ENCODE data around the gene TLCD3B.
A peak's percentile ranks its signal among the peaks of the same experiment; 100 is the strongest.

TLCD3B gene

DNA sequence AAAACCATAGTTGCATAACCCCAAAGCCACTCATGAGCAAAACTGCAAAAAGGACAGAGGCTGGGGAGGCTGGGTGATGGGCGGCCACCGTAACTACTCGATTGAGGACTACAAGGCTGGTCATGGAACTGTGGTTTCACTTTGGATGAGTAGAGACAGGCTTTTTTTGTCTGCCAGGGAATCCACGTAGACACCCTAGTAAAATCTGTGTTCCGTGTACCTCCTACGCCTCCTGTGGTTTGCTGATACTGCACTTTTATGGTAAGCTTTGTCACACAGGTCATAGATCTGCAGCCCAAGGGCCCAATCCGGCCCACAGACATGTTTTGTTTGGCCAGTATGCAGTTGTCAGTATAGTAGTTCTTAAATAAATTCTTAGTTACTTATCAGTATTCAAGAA is 2.2 kb upstream of the TLCD3B start:
- no peak for DNase-seq (ENCODE audit: extremely low read depth, low read depth)
- TF ChIP-seq, protein P1, sequence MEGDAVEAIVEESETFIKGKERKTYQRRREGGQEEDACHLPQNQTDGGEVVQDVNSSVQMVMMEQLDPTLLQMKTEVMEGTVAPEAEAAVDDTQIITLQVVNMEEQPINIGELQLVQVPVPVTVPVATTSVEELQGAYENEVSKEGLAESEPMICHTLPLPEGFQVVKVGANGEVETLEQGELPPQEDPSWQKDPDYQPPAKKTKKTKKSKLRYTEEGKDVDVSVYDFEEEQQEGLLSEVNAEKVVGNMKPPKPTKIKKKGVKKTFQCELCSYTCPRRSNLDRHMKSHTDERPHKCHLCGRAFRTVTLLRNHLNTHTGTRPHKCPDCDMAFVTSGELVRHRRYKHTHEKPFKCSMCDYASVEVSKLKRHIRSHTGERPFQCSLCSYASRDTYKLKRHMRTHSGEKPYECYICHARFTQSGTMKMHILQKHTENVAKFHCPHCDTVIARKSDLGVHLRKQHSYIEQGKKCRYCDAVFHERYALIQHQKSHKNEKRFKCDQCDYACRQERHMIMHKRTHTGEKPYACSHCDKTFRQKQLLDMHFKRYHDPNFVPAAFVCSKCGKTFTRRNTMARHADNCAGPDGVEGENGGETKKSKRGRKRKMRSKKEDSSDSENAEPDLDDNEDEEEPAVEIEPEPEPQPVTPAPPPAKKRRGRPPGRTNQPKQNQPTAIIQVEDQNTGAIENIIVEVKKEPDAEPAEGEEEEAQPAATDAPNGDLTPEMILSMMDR (IDR thresholded peaks at IDR 0.05; ENCODE audit: low read depth, low read length, missing control alignments) = no peak
- H3K4me3 ChIP-seq (replicated peaks; ENCODE audit: low read depth, low read length) = no peak overlapping the region

DNA sequence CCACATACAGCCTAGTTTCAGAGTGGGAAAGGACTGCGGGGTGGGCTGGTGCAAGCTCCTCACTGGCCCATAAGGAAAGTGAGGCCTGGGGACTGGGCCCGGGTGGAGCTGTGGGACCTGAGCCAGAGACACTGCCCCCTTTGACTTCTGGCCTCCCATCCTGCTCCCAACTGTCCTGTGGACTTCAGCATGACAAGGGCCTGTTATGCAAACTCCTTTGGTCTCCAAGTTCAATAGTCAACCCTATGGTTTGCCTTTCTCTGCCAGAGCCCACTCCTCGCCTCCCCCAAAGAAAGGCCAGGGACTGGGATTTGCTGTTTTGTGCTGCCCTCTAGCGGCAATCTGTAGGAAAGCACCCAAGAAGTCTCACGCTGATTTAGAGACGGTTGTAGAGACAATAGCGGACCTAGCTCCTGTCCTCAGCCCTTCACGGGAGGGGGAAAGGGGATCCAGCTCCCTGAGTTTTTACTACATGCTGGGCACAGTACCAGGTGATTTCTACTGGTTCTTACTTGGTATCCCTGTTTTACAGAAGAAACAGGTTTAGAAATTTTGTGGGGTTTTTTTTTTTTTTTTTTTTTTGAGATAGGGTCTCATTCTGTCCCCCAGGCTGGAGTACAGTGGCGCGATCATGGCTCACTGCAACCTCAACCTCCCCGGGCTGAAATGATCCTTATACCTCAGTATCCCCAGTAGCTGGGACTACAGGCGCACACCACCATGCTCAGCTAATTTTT is 1.2 kb upstream of the TLCD3B start:
- DNase-seq (ENCODE audit: extremely low read depth, low read depth) = peak; percentile 40
- no peak overlapping the region for H3K4me3 ChIP-seq (replicated peaks; ENCODE audit: low read depth, low read length)
- TF ChIP-seq, protein P1 (IDR thresholded peaks at IDR 0.05; ENCODE audit: low read depth, low read length, missing control alignments) = peak; percentile 92

DNA sequence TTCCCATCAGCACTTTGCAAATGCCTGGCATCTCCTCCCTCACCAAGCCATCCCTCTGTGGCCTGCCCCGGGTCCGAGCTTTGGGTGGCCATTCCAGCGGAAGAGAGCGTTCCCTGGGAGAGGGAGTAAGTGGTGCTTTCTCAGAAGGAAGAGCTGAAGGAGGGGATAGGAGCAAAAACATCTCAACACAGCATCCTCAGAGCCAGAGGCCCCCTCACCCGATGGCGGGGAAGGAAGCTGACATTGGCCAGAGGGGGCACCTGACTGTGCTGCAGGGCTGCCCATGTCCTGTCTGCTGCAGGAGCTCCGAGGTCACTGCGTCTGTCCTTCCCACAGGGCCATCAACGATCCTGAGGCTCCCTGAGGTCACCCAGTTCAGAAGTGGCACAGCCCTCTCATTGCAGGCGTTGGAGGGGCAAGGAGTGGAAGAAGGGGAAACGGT is 427 bp upstream of the TLCD3B start:
- no peak overlapping the region for H3K4me3 ChIP-seq (replicated peaks; ENCODE audit: low read depth, low read length)
- TF ChIP-seq, protein P1 (IDR thresholded peaks at IDR 0.05; ENCODE audit: low read depth, low read length, missing control alignments) = no peak
- no peak for DNase-seq (ENCODE audit: extremely low read depth, low read depth)

DNA sequence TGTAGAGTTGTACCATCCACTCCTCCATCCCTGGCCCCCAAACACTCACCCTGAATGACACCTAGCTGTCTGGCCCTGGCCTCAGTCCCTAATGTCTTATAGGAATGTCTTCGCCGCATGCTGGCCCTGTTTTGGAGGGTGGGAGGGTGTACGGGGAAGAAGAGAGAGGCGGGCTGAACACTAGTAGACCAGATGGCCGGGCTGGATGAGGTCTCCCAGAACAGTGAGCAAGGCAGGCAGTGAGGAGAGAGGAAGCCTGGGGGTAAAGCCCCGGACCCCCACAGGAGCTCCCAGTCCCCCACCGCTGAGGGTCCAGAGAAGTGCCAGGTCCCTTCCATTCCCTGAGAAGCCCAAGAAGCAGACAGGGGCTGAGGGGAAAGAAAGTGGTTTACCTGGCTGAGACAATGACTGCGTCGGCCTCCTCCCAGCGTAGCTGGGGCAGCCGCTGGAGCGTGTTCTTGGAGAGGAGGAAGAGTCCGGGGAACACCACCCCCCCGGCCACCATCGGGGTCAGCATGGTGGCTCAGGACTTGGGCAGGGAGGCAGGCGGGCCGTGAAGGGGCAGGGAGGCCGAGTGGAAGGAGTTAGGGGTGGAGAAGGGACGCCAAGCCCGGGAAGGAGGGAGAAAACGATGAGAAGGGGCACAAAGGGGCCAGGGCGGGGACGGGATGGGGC is 923 bp downstream of the TLCD3B start:
- no peak overlapping the region for H3K4me3 ChIP-seq (replicated peaks; ENCODE audit: low read depth, low read length)
- TF ChIP-seq, protein P1 (IDR thresholded peaks at IDR 0.05; ENCODE audit: low read depth, low read length, missing control alignments) = no peak
- no peak for DNase-seq (ENCODE audit: extremely low read depth, low read depth)

DNA sequence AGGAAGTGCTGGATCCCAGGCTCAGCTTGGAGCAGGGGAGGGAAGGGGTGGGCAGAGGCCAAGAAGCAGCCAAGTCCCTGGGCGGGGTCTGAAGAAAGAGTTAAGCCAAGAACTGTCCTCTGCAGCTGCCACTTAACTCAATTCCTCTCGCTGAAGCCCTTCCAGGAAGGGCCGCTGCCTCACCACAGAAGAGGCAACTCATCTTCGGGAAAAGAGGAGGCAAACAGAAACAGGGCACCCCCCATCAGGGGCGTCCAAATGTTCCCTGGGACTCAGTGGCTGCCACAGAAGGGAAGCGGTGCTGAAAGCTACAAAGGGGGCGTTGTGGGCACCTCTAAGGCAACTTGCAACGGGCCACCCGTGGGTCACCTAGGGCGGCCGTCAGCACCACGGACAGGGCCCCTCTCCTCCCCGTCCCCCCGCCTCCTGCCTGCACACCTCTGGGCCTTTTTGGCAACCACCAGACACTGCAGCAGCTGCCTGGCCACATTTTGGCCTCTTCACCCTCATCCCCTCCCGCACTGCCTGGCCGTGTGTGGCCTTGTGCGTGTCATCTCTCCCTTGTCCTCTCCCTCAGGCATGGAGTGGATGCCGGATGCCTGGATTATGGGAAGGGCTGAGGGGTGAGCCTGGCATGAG is 2.5 kb downstream of the TLCD3B start:
- no peak overlapping the region for H3K4me3 ChIP-seq (replicated peaks; ENCODE audit: low read depth, low read length)
- TF ChIP-seq, protein P1 (IDR thresholded peaks at IDR 0.05; ENCODE audit: low read depth, low read length, missing control alignments) = no peak
- no peak for DNase-seq (ENCODE audit: extremely low read depth, low read depth)

DNA sequence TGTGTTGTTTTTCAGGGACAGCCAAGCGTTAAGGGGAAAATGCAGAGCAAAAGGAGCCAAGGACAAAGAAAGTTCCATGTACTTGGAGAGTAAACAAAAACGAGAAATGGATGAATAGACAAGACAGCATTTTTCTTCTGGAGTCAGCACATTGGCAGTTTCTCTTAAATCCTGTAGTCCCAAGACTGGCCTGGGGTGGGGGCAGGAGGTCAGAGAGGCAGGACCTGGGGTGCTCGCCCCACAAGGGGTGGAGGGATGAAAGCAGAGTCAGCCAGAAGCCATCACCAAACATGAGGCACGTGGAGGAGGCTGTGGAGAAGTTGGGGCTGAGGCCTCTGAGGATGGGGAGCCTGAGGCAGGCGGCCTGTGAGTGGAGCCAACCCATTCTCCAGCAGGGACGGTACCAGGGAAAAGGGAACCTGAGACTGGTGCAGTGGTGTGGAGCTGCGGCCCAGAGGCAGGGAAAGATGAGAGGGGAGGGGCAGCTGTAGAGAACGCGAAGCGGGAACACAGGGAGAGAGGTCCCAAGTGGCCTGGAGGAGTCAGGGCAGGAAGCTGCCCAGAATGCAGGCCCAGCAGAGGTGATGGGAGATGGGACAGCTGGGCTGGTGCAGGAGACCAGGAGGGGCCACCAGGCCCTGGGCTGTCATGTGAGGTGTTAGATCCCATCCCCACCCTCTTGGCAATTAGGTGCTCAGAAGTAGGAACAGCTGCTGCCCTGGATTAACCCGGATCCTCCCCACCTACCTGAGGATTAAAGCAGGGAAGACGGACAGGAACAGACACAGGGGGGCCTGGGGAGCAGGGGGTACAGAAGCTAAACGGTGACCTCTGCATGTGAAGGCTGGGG is 3.3 kb downstream of the TLCD3B start:
- no peak for DNase-seq (ENCODE audit: extremely low read depth, low read depth)
- TF ChIP-seq, protein P1 (IDR thresholded peaks at IDR 0.05; ENCODE audit: low read depth, low read length, missing control alignments) = no peak
- H3K4me3 ChIP-seq (replicated peaks; ENCODE audit: low read depth, low read length) = no peak overlapping the region

Data from HFF-Myc (cell line).